Measurements from ENCODE around the gene DNM3. TPM values are rescaled to one million over a fixed set of nuclear protein-coding genes. Genes with fewer than 3 reads are reported as not detected.

The DNM3 gene
- total RNA-seq, 1 donor from 2014 or later = 1.1 TPM

- Histone ChIP-seq H3K36me3 (no peaks in the 10 kb centered on the region), H3K4me3 (no peak overlapping the region)
Observed at GRCh38 chr1:172376431-172376830, 535.1 kb downstream of the DNM3 start.

GRCh38 chr1:172377565-172377964 lies 536.3 kb downstream of the DNM3 start:
- H3K4me1 ChIP-seq = no peaks in the 10 kb centered on the region
- H2AFZ ChIP-seq (replicated peaks) = no peak overlapping the region
- TF ChIP-seq EZH2 (IDR thresholded peaks at IDR 0.05) (no peak), CTCF (IDR thresholded peaks at IDR 0.05) (no peak), EZH2phosphoT487 (IDR thresholded peaks at IDR 0.05) (no peak)
- no peaks in the 10 kb centered on the region for H3K9me3 ChIP-seq (ENCODE audit: low read depth)
- H3K27me3 ChIP-seq = no peaks in the 10 kb centered on the region
- no peaks in the 10 kb centered on the region for H3K79me2 ChIP-seq (ENCODE audit: low read depth)
- DNase-seq (ENCODE audit: low spot score) = no peak
- H3K4me2 ChIP-seq = no peak overlapping the region
- no peaks in the 10 kb centered on the region for H3K9me3 Mint-ChIP-seq
- peaks cover 12% of the 10 kb centered on the region for H3K4me1 Mint-ChIP-seq
- no peaks in the 10 kb centered on the region for H3K36me3 Mint-ChIP-seq
- H3K36me3 ChIP-seq = no peaks in the 10 kb centered on the region
- no peak overlapping the region for H3K4me3 ChIP-seq
- no peak overlapping the region for H3K27ac Mint-ChIP-seq
- no peaks in the 10 kb centered on the region for H3K27me3 Mint-ChIP-seq (ENCODE audit: insufficient read depth, low read depth)
- no peak overlapping the region for H3K4me3 Mint-ChIP-seq
- no peak overlapping the region for H3K27ac ChIP-seq
- H4K20me1 ChIP-seq (ENCODE audit: low read depth) = no peaks in the 10 kb centered on the region
- H3F3A ChIP-seq (ENCODE audit: low read depth) = no peaks in the 10 kb centered on the region
- H3K9ac ChIP-seq = no peak overlapping the region

More at GRCh38 chr1:172376431-172376830, 535.1 kb downstream of the DNM3 start:
- H3K79me2 ChIP-seq (ENCODE audit: low read depth) = no peaks in the 10 kb centered on the region
- no peaks in the 10 kb centered on the region for H3K36me3 Mint-ChIP-seq
- no peak for DNase-seq (ENCODE audit: low spot score)
- no peaks in the 10 kb centered on the region for H3K4me1 ChIP-seq
- no peak overlapping the region for H3K27ac ChIP-seq
- H3K4me3 Mint-ChIP-seq = no peak overlapping the region
- H3K27me3 Mint-ChIP-seq (ENCODE audit: insufficient read depth, low read depth) = no peaks in the 10 kb centered on the region
- H3K27ac Mint-ChIP-seq = no peak overlapping the region
- no peaks in the 10 kb centered on the region for H3K9me3 ChIP-seq (ENCODE audit: low read depth)
- H3K9ac ChIP-seq = no peak overlapping the region
- H2AFZ ChIP-seq (replicated peaks) = no peak overlapping the region
- no peak for TF ChIP-seq CTCF (IDR thresholded peaks at IDR 0.05)
- TF ChIP-seq EZH2 (IDR thresholded peaks at IDR 0.05) = no peak
- no peak for TF ChIP-seq EZH2phosphoT487 (IDR thresholded peaks at IDR 0.05)
- no peak overlapping the region for H3K4me2 ChIP-seq
- H3K9me3 Mint-ChIP-seq = no peaks in the 10 kb centered on the region
- H3K4me1 Mint-ChIP-seq = peaks cover 3% of the 10 kb centered on the region
- no peaks in the 10 kb centered on the region for H3K27me3 ChIP-seq
- no peaks in the 10 kb centered on the region for H3F3A ChIP-seq (ENCODE audit: low read depth)
- no peaks in the 10 kb centered on the region for H4K20me1 ChIP-seq (ENCODE audit: low read depth)

- DNase-seq (ENCODE audit: low spot score) = no peak
- Histone ChIP-seq H3K27ac (no peak overlapping the region), H3K4me3 (no peak overlapping the region), H3K36me3 (no peaks in the 10 kb centered on the region), H2AFZ (replicated peaks) (no peak overlapping the region), H3K4me1 (peaks cover 2% of the 10 kb centered on the region), H3K9ac (no peak overlapping the region), H3K9me3 (ENCODE audit: low read depth) (no peaks in the 10 kb centered on the region), H4K20me1 (ENCODE audit: low read depth) (no peaks in the 10 kb centered on the region), H3K27me3 (no peaks in the 10 kb centered on the region), H3K4me2 (no peak overlapping the region), H3K79me2 (ENCODE audit: low read depth) (no peaks in the 10 kb centered on the region), H3F3A (ENCODE audit: low read depth) (no peaks in the 10 kb centered on the region)
- no peak for TF ChIP-seq EZH2 (IDR thresholded peaks at IDR 0.05)
- TF ChIP-seq EZH2phosphoT487 (IDR thresholded peaks at IDR 0.05) = no peak
- TF ChIP-seq CTCF (IDR thresholded peaks at IDR 0.05) = no peak
- peaks cover 18% of the 10 kb centered on the region for H3K4me1 Mint-ChIP-seq
- H3K4me3 Mint-ChIP-seq = no peak overlapping the region
- peaks cover 1% of the 10 kb centered on the region for H3K27me3 Mint-ChIP-seq (ENCODE audit: insufficient read depth, low read depth)
- H3K9me3 Mint-ChIP-seq = no peaks in the 10 kb centered on the region
- no peaks in the 10 kb centered on the region for H3K36me3 Mint-ChIP-seq
- no peak overlapping the region for H3K27ac Mint-ChIP-seq
Observed at GRCh38 chr1:172378109-172378760, 536.9 kb downstream of the DNM3 start.

Data from neural progenitor cell (in vitro differentiated cells).